ENCODE measurements around the gene GABRR1.
"Not testable (repeated sequence)": the region's sequence is repeated elsewhere in the genome, so short reads cannot be mapped to it uniquely, and the experiment has no call there.

GABRR1 gene

DNA sequence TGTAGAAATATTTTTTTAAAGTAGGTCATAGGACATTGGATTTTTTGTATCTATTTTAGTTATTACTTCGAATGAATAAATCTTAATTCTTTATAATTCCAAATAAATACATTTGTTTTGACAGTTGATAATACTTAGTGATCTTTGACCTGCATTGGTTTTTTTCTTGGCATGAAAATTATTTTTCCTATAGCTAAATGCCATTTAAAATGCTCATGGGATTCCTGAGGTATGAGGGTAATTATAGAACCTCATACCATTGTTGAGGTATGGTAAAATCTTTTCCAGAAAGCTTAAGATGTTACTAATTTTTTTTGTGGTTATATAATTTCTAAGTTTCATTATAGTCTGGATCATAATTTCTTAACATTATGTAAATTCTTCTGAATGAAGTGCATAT lies 63.0 kb downstream of the GABRR1 start:
- peak; percentile 61 for DNase-seq

DNA sequence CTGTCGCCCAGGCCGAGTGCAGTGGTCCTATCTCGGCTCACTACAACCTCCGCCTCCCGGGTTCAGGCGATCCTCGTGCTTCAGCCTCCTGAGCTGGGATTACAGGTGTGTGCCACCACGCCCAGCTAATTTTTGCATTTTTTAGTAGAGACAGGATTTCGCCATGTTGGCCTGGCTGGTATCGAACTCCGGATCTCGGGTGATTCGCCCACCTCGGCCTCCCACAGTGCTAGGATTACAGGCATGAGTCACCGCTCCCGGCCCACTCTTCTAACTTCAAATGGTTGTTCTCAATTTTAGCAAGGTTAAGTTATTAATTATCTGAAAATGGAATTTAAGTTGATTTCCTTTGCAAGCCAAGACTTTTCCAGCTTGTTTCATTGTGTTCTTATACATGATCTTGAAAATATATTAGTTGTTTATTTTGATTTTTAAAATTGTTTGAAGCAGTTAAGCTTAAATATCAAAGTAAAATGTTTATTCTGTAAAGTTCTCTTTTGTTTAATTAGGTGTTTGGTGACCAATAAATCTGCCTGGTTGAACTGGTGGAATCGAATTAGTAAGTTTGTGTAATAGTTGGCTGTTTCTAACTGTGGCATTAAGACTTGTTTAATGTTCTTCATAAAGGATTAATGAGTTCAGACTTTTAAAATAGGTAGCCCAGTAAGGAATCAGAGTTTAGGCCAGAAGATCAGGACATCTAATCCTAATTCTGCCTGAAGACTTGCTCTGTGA lies 69.0 kb downstream of the GABRR1 start:
- peak; percentile 32 for DNase-seq

DNA sequence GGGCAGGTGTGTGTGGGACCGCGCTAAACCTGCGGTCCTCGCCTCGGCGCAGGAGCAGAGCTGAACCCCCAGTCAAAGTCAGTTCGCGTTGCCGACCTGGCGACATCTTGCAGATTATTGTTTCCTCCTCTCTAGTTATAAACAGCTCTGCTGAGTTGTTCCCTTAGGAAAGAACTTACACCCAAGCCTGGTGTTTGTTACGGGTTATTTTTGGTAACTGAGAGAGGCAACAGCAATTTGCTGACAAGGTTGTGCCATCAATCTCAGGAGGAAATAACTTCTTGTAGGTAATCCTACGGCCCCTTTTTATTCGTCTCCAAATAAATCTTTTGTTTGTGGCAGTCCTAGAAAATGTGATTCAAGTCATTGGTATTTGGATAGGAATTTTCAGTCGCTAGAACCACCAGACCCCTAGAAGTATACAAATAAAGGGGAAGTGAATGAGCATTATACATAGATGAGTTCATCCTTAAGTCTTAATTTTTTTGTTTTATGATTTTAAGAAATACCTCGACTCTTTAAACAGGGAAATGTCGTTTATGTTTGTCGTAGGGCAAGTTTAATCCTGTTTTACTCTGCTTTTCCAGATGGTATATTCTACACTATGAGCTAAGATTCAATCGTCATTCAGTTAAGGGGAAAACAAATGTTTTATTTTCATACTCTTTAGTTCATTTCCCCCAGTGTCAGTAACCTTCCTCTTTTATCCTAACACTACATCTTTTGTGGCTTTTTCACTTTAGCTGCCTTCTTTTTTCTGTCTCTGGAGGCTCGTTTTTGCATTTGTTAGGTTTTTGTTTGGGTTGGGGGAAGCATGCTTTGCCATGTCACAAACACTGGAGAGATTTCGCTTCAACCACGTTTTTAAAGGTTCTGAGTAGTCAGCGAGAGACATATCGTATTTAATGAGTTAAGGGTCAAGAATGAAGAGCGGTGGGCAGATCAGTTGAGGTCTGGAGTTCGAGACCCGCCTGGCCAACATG lies 70.1 kb downstream of the GABRR1 start:
- DNase-seq: peak; percentile 81

DNA sequence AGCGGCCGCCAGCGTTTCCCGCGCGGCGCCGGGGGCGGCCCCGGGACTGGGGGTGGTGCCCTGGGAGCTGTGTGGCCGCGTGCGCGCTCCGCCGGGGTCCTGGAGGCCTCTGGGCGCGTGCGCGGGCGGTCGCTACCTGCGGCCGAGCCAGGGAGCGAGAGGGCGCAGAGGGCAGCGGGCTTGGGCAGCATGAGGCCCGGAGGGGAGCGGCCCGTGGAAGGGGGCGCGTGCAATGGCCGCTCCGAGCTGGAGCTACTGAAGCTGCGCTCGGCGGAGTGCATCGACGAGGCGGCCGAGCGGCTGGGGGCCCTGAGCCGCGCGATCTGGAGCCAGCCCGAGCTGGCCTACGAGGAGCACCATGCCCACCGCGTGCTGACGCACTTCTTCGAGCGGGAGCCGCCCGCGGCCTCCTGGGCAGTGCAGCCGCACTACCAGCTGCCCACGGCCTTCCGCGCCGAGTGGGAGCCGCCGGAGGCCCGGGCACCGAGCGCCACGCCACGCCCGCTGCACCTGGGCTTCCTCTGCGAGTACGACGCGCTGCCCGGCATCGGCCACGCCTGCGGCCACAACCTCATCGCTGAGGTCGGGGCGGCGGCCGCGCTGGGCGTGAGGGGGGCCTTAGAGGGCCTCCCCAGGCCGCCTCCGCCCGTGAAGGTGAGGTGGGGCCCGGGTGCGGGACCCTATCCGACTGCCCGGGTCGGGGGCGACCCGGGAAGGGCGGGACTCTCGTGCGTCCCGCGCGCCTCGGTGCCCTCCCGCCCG lies 71.0 kb downstream of the GABRR1 start, which contains the start of gene PM20D2:
Gene PM20D2 (plus strand): TSS at position 100 of the 762 bp plus-strand sequence. CDS start 90 bp downstream, at position 190.
- DNase-seq: peak; percentile 59

DNA sequence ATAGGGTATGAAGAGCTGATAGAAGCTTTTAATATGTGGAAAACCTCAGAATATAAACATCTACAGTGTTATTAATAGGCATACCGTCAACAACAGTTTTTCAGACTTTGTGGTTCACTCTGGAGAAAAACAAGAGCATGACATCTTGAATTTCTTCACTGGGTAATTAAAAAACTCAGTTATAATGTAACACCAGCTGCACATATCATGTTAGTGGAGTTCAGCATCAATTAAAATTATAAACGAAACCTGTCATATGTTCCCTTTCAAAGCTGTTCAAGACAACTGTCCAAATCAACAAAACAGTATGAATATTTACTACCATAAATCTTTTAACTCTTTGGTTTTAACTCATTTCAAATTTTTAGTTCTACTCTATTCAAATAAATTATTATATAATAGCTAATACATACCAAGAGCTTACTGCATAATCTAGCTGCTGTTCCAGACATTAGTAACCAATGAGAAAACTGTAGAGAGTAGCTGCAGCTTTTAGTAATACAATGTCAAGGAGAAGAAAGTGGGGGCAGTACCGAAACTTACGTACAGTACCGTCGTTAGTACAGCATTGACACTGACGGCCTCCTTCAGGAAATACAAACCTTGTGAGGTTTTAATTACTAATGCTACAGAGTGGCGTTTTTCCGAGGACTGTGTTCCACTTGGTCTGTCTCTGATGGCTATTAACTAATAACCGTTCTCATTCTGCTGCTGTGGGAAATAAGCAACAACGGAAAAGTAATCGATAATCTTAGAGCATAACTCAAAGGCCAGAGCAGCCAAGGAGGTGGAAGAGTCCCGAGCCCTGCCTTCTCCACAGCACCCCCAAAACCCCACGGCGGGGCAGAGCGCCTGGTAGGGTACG lies 71.8 kb downstream of the GABRR1 start:
- DNase-seq: peak; percentile 33

DNA sequence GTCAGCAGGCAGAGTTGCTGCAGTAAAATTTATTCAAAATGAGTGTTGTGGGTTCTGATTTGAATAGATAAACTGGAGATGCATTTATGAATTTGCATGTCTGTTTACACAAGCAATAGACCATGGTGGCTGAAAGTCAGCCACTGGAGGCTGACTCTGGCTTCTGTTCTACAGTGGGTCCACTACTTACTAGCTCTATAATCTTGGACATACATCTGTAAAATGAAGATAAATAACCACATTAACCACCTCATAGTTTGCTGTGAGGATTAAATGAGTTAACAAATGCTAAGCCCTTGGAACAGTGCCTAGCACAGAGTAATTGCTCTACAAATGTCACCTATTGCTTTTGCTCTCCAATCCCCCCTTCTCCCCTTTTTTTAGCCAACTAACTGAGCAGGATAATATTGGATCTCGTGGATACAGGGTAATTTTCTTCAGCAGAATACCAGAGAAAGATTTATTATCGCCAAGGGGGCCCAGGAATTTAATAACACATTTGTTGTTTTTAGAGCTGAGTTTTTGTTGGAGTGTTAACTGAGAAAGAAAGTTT lies 72.7 kb downstream of the GABRR1 start:
- DNase-seq: peak; percentile 48

DNA sequence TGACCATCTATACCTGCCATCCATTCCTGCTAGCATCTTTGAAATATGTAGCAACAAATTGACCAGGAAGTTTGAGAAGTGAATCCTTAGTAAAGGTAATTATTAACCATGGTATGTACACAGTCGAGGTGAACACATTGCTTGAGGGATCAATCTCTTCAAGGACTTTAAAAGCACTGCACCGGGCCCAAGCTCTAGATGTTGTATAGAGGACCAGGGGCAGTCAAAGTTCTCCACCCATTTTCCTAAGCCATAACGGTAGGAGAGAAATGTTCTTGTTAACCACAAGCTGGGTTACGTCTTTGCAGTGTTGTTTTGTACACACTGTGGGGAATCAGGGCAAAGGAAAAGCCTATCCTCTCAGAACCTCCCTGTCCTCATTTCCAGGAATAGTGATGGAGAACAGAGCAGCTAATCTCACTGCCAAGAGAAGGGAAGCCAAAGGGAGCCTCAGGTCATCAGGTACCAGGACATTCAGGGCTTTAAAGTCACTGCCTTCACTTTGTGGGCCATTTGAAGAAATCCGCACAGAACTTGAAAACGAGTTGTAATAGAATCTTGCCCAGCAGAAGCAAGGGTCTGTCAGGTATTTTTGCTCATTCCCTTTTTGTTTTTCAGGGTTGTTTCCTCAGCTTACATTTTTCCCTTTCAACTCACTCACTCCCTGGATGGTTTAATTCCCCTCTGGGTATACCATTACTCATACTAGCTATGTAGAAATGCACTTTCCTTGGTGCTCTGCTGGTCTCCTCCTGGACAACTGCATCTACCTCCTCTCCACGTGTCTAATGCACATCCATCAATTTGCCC lies 76.6 kb downstream of the GABRR1 start:
- peak; percentile 70 for DNase-seq

DNA sequence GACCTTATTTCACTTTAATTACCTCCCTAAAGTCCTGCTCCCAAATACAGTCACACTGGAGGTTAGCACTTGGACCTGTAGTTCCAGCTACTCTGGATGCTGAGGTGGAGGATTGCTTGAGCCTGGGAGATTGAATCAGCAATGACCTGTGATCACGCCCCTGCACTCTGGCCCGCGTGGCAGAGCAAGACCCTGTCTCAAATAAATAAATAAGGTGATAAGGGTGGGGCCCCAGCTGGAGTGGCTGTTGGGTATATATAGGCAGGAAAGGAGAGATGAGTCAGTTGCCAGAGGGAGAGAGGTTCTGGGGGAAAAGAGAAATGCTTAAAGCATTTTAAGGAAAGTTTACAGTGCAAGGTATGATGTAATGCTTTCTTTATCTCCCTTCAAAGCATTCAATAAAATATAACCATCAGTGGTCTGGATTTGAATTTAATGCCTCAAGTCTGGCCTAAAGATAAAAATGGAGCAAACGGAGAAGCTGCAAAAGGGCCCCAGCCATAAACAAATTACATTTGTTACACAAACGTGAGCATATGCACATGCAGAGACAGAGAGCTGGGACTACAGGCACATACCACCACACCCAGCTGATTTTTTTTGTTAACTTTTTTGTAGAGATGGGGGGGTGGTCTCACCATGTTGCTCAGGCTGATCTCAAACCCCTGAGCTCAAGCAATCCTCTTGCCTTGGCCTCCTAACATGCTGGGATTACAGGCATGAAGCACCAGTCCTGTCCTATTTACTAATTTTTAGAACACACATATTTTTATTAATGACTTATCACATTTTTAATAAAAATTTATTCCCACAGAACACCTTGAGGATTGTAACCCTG lies 77.4 kb downstream of the GABRR1 start:
- DNase-seq: peak; percentile 62

DNA sequence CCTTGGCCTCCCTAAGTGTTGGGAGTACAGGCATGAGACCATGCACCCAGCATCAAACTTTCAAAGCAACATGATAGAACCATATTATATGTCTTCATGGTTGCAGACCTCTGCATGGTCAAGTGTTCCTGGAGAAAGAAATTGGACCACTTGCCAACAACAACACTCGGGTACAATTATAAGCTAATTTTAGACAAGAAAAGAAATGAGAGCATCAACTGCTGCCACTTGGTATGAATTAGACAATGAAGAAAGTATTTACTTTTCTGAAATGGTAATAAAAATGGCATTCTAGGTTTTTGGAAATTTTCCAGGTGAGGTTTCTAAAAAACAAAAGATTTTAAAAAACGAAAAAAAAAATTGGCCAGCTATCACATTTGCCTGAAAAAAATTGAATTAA lies 79.0 kb downstream of the GABRR1 start:
- no peak for DNase-seq

DNA sequence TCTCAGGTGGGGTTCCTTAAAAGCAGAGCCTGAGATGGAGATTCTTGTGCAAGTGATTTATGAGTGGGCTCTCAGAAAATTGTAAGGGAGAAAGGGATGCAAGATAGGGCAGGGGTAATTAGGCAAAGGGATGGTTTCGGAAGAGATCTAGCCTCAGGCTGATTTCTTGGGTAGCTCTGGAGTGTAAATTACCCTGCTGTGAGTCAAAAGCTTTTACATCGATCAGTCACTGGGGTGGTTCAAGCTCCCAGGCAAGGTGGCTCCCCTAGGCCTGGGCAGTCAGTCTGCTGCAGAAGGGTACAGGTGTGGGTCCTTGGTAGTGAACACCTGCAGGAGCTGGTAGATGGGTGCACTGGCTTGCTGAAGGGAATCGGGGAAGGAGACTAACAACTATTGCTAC lies 82.4 kb downstream of the GABRR1 start:
- no peak for DNase-seq

DNA sequence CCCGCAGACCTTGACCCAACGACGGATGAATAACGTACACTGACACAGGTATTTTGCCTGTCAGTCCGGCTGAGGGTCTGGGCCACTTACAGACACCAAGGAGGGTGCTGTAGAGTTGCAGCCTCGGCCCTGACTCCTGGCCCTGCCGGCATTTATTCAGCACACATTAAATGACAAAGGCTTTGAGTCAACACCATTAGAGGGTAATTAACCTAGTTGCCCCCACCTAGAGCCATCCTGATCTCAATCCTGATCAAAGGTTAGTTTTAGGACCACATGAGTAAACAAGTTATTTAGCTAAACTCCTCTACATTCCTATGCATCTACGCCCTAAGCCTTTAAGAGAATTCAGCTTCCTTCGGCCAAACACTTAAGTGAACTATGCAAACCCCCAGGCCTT lies 83.2 kb downstream of the GABRR1 start:
- DNase-seq: no peak

DNA sequence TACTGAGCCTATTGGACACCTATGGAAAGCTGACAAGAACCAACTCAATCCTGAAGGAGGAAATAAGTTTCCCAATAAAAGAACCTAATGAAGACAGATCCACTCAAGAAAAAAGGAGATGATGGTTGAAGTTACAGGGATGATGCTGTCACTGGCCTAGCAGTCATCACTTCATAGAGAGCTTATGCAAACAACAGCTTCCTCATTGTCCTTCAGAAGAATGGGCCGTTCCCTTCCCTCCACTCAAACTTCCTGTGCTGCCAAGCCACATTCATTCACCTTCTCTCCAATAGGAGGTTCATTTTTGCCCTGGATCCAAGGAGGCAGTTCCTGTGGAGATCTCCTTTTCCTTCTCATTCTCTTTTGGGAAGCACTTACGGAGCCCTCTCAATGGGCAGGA lies 85.1 kb downstream of the GABRR1 start:
- DNase-seq: no peak

DNA sequence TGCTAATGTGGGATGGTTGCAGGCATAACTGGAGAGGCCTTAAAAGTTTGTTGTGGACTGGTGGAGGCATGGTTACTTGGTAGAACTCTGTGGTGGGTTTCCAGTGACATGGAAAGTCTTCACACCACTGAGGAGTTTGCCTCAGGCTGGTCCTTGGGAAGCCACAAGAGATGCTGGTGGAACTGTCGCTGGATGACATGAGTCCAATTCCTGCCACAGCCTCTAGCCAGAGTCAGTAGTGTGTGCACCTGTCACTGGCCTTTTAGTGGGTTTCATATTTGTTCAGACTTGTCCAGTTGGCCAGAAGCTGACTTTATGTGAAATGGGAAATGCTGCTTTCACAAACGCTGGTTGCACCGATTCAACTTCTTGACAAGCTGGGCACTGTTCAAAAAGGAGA lies 85.6 kb downstream of the GABRR1 start:
- DNase-seq: no peak

DNA sequence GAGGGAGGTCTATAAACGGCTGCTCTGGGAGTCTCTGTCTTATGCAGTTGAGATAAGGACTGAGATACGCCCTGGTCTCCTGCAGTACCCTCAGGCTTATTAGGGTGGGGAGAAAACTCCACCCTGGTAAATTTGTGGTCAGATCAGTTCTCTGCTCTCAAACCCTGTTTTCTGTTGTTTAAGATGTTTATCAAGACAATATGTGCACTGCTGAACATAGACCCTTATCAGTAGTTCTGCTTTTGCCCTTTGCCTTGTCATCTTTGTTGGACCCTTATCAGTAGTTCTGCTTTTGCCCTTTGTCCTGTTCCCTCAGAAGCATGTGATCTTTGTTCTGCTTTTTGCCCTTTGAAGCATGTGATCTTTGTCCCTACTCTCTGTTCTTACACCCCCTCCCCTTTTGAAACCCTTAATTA lies 88.9 kb downstream of the GABRR1 start:
- DNase-seq: not testable (repeated sequence)
